NCI-H82 (cell line): Measurements from ENCODE around the gene TEX264.
"Not testable (repeated sequence)": the region's sequence is repeated elsewhere in the genome, so short reads cannot be mapped to it uniquely, and the experiment has no call there.

Source experiments
- DNase-seq: peaks from one replicate; lab custom pipeline; 2025; lab: John Stamatoyannopoulos, UW

TEX264 gene

GRCh38 chr3:51670823-51671733 lies at the start of gene TEX264:
Gene TEX264, plus strand, starts transcription at chr3:51671252. Its CDS starts 3,053 bp downstream, at chr3:51674305.
- DNase-seq: peak; percentile 91

- no peak for DNase-seq
Observed at GRCh38 chr3:51622413-51622812, 48.6 kb upstream of the TEX264 start.

GRCh38 chr3:51622868-51623267 lies 48.2 kb upstream of the TEX264 start:
- peak; percentile 7 for DNase-seq

- DNase-seq: no peak
Observed at GRCh38 chr3:51630513-51630912, 40.5 kb upstream of the TEX264 start.

GRCh38 chr3:51637144-51637940 lies 33.7 kb upstream of the TEX264 start:
- no peak for DNase-seq

GRCh38 chr3:51637941-51638471 lies 33.0 kb upstream of the TEX264 start:
- peak; percentile 70 for DNase-seq

- peak; percentile 0 for DNase-seq
Observed at GRCh38 chr3:51642462-51642861, 28.6 kb upstream of the TEX264 start.

GRCh38 chr3:51646091-51646490 lies 25.0 kb upstream of the TEX264 start:
- no peak for DNase-seq

GRCh38 chr3:51652103-51652502 lies 18.9 kb upstream of the TEX264 start:
- not testable (repeated sequence) for DNase-seq

- not testable (repeated sequence) for DNase-seq
Observed at GRCh38 chr3:51653409-51653808, 17.6 kb upstream of the TEX264 start.

GRCh38 chr3:51657234-51657633 lies 13.8 kb upstream of the TEX264 start:
- no peak for DNase-seq

GRCh38 chr3:51659942-51660341 lies 11.1 kb upstream of the TEX264 start:
- DNase-seq: no peak

GRCh38 chr3:51662456-51662855 lies 8.6 kb upstream of the TEX264 start:
- no peak for DNase-seq

GRCh38 chr3:51668756-51669155 lies 2.3 kb upstream of the TEX264 start:
- no peak for DNase-seq

- DNase-seq: peak; percentile 89
Observed at GRCh38 chr3:51669241-51670052, 1.6 kb upstream of the TEX264 start.

- no peak for DNase-seq
Observed at GRCh38 chr3:51670053-51670822, 814 bp upstream of the TEX264 start.

GRCh38 chr3:51671734-51672475 lies 853 bp downstream of the TEX264 start:
- peak; percentile 78 for DNase-seq

GRCh38 chr3:51673181-51673801 lies 2.2 kb downstream of the TEX264 start:
- peak; percentile 9 for DNase-seq

GRCh38 chr3:51673802-51674654 lies 3.0 kb downstream of the TEX264 start:
- DNase-seq: no peak
